HUES64 (cell line): ENCODE data around the gene SLC16A12.
A peak's percentile ranks its signal among the peaks of the same experiment; 100 is the strongest.
"Not testable (repeated sequence)": the region's sequence is repeated elsewhere in the genome, so short reads cannot be mapped to it uniquely, and the experiment has no call there.

Experiments
- H3K27ac ChIP-seq: 2 replicates; pipeline ENCODE4 v1.7.0; 2013; ENCODE audit warnings: low read depth, low read length, inconsistent platforms
- H3K27me3 ChIP-seq: 2 replicates; pipeline ENCODE4 v1.6.1; 2013; ENCODE audit warnings: mild to moderate bottlenecking, low read length; ENCODE audit not compliant: insufficient read depth
- H3K36me3 ChIP-seq: 2 replicates; pipeline ENCODE4 v1.6.1; 2013; ENCODE audit warnings: mild to moderate bottlenecking, low read length; ENCODE audit not compliant: insufficient read depth
- H3K4me1 ChIP-seq: 2 replicates; pipeline ENCODE4 v1.6.1; 2013; ENCODE audit warnings: mild to moderate bottlenecking, low read length, moderate library complexity; ENCODE audit not compliant: insufficient read depth
- H3K4me3 ChIP-seq: 2 replicates; pipeline ENCODE4 v1.5.1; 2013; ENCODE audit warnings: mild to moderate bottlenecking, low read length, moderate library complexity
- H3K9ac ChIP-seq: 2 replicates; pipeline ENCODE4 v1.6.1; 2013; ENCODE audit warnings: mild to moderate bottlenecking, low read depth, low read length
- H3K9me3 ChIP-seq: 2 replicates; pipeline ENCODE4 v1.6.1; 2013; ENCODE audit warnings: low read depth, low read length; ENCODE audit not compliant: insufficient read depth
- WGBS: fragments of 150-250, 120-280 bp; methylation state at CpG from one replicate; pipeline ENCODE4 v1.1.7; 2013; ENCODE audit warnings: missing lambda C conversion rate; 5-methylcytosine and 5-hydroxymethylcytosine counted together

Gene SLC16A12

GRCh38 chr10:89403043-89403442 lies 132.4 kb downstream of the SLC16A12 start:
- WGBS, result 100% methylated on average over 2 of the region's 2 CpGs
- no peaks in the 10 kb centered on the region for H3K36me3 ChIP-seq
- H3K4me3 ChIP-seq, result no peak overlapping the region
- H3K4me1 ChIP-seq, result no peaks in the 10 kb centered on the region
- H3K9me3 ChIP-seq, result no peaks in the 10 kb centered on the region
- no peaks in the 10 kb centered on the region for H3K27me3 ChIP-seq
- no peak overlapping the region for H3K9ac ChIP-seq
- H3K27ac ChIP-seq, result no peak overlapping the region

GRCh38 chr10:89399956-89400355 lies 135.4 kb downstream of the SLC16A12 start:
- no peaks in the 10 kb centered on the region for H3K36me3 ChIP-seq
- no peaks in the 10 kb centered on the region for H3K9me3 ChIP-seq
- 86% methylated on average over 1 of the region's 1 CpG for WGBS
- H3K4me3 ChIP-seq, result no peak overlapping the region
- H3K27ac ChIP-seq, result no peak overlapping the region
- no peaks in the 10 kb centered on the region for H3K27me3 ChIP-seq
- no peak overlapping the region for H3K9ac ChIP-seq
- H3K4me1 ChIP-seq, result no peaks in the 10 kb centered on the region

GRCh38 chr10:89398003-89398749 lies 137.2 kb downstream of the SLC16A12 start:
- Histone ChIP-seq H3K4me3 (no peak overlapping the region), H3K9ac (no peak overlapping the region), H3K36me3 (no peaks in the 10 kb centered on the region), H3K4me1 (peaks cover 1% of the 10 kb centered on the region; the same call in 1 of the 2 replicates), H3K9me3 (no peaks in the 10 kb centered on the region), H3K27ac (no peak overlapping the region), H3K27me3 (no peaks in the 10 kb centered on the region)
- 91% methylated on average over 5 of the region's 5 CpGs for WGBS

GRCh38 chr10:89395141-89395540 lies 140.3 kb downstream of the SLC16A12 start:
- Histone ChIP-seq H3K36me3 (no peaks in the 10 kb centered on the region), H3K27ac (no peak overlapping the region), H3K9me3 (no peaks in the 10 kb centered on the region), H3K4me1 (peaks cover 11% of the 10 kb centered on the region), H3K9ac (no peak overlapping the region), H3K27me3 (no peaks in the 10 kb centered on the region), H3K4me3 (no peak overlapping the region)
- WGBS, result 89% methylated on average over 2 of the region's 2 CpGs

GRCh38 chr10:89393898-89394297 lies 141.5 kb downstream of the SLC16A12 start:
- no peak overlapping the region for H3K4me3 ChIP-seq

GRCh38 chr10:89392974-89393373 lies 142.4 kb downstream of the SLC16A12 start:
- Histone ChIP-seq H3K27ac (no peak overlapping the region), H3K4me1 (peaks cover 20% of the 10 kb centered on the region), H3K4me3 (peak overlapping the region; percentile 56), H3K27me3 (no peaks in the 10 kb centered on the region), H3K36me3 (no peaks in the 10 kb centered on the region), H3K9me3 (no peaks in the 10 kb centered on the region), H3K9ac (no peak overlapping the region)
- WGBS, result 90% methylated on average over 2 of the region's 2 CpGs

More at GRCh38 chr10:89393898-89394297, 141.5 kb downstream of the SLC16A12 start:
- H3K9ac ChIP-seq, result no peak overlapping the region
- no peaks in the 10 kb centered on the region for H3K36me3 ChIP-seq
- no peaks in the 10 kb centered on the region for H3K9me3 ChIP-seq
- WGBS, result 90% methylated on average over 2 of the region's 3 CpGs
- no peaks in the 10 kb centered on the region for H3K27me3 ChIP-seq
- H3K4me1 ChIP-seq, result peaks cover 19% of the 10 kb centered on the region
- no peak overlapping the region for H3K27ac ChIP-seq

GRCh38 chr10:89391907-89392756 lies 143.3 kb downstream of the SLC16A12 start, which contains the start of gene IFIT1:
TSS of gene IFIT1 (plus strand) at chr10:89392623. CDS start at chr10:89392713, 90 bp downstream.
- 11% methylated on average over 8 of the region's 8 CpGs for whole genome bisulfite sequencing
- Histone ChIP-seq H3K4me1 (peaks cover 20% of the 10 kb centered on the region), H3K4me3 (peak within 1 kb of the TSS; percentile 56), H3K27ac (peak within 1 kb of the TSS; percentile 31; the same call in 1 of the 2 replicates), H3K9ac (peak within 1 kb of the TSS; percentile 6; the same call in 1 of the 2 replicates), H3K36me3 (no peaks in the 10 kb centered on the region), H3K9me3 (no peaks in the 10 kb centered on the region), H3K27me3 (no peaks in the 10 kb centered on the region)

GRCh38 chr10:89391226-89391576 lies 144.2 kb downstream of the SLC16A12 start:
- H3K4me3 ChIP-seq, H3K27ac ChIP-seq, H3K9ac ChIP-seq, H3K27me3 ChIP-seq, H3K9me3 ChIP-seq, H3K36me3 ChIP-seq: not testable (repeated sequence)
- H3K4me1 ChIP-seq, result peaks cover 25% of the 10 kb centered on the region
- WGBS, result 98% methylated on average over 3 of the region's 4 CpGs

GRCh38 chr10:89390476-89391225 lies 144.7 kb downstream of the SLC16A12 start:
- no peaks in the 10 kb centered on the region for H3K27me3 ChIP-seq
- 95% methylated on average over 5 of the region's 5 CpGs for WGBS
- no peaks in the 10 kb centered on the region for H3K36me3 ChIP-seq
- H3K4me1 ChIP-seq, result peaks cover 31% of the 10 kb centered on the region
- H3K9me3 ChIP-seq, result no peaks in the 10 kb centered on the region
- no peak overlapping the region for H3K9ac ChIP-seq
- H3K27ac ChIP-seq, result no peak overlapping the region
- no peak overlapping the region for H3K4me3 ChIP-seq

GRCh38 chr10:89389254-89389653 lies 146.1 kb downstream of the SLC16A12 start:
- H3K4me3 ChIP-seq, result no peak overlapping the region
- H3K36me3 ChIP-seq, result no peaks in the 10 kb centered on the region
- H3K27me3 ChIP-seq, result no peaks in the 10 kb centered on the region
- H3K4me1 ChIP-seq, result peaks cover 35% of the 10 kb centered on the region
- no peak overlapping the region for H3K27ac ChIP-seq
- H3K9ac ChIP-seq, result no peak overlapping the region
- 100% methylated on average over 1 of the region's 1 CpG for WGBS
- H3K9me3 ChIP-seq, result no peaks in the 10 kb centered on the region

- Histone ChIP-seq H3K27ac (no peak overlapping the region), H3K36me3 (no peaks in the 10 kb centered on the region), H3K27me3 (no peaks in the 10 kb centered on the region), H3K9ac (no peak overlapping the region), H3K4me3 (no peak overlapping the region), H3K4me1 (peaks cover 35% of the 10 kb centered on the region), H3K9me3 (no peaks in the 10 kb centered on the region)
- WGBS, result 82% methylated on average over 2 of the region's 2 CpGs
Measured at GRCh38 chr10:89388806-89389205, 146.6 kb downstream of the SLC16A12 start.
